Caco-2 (cell line): ENCODE results near the gene OTX2. TPM values are rescaled to one million over a fixed set of nuclear protein-coding genes. Genes with fewer than 3 reads are reported as not detected.
A peak's percentile ranks its signal among the peaks of the same experiment; 100 is the strongest.

Source experiments
- BruUV-seq: library from RNA; stranded (reverse); fragments of 400-500 nt; replicated peaks from 2 replicates; lab custom pipeline; 2021; lab: Mats Ljungman, UMichigan
- CTCF ChIA-PET: fragments of 300-600 bp; sonication (Branson Sonifier 250); formaldehyde crosslinking; loops from one replicate; lab custom pipeline; 2022; ENCODE audit warnings: antibody characterized with exemption; lab: Charles Lee
- POLR2A ChIA-PET: fragments of 300-600 bp; sonication (Branson Sonifier 250); formaldehyde crosslinking; loops from one replicate; lab custom pipeline; 2022; ENCODE audit warnings: antibody characterized with exemption; lab: Charles Lee
- DNase-seq, 2 experiments: peaks; one replicate each; pipeline versions ENCODE4 v3.0.0 to v3.0.0-alpha.2; 2020 to 2022
- H3K27me3 ChIP-seq: replicated peaks from 2 replicates; pipeline ENCODE4 v1.6.0; 2011; ENCODE audit warnings: low read length; ENCODE audit not compliant: control insufficient read depth, insufficient read depth
- H3K36me3 ChIP-seq: 2 replicates; pipeline ENCODE4 v1.5.1; 2011; ENCODE audit warnings: low read length; ENCODE audit not compliant: control insufficient read depth, insufficient read depth
- H3K4me1 ChIP-seq: fragments of 250-450 bp; sonication (Bioruptor Pico); 2 replicates; pipeline ENCODE4 v1.5.1; 2020; ENCODE audit warnings: mild to moderate bottlenecking
- H3K4me3 ChIP-seq: 2 replicates; pipeline ENCODE4 v1.5.1; 2011; ENCODE audit warnings: low read depth, mild to moderate bottlenecking, control low read depth, low read length
- H3K9me3 ChIP-seq: fragments of 250-450 bp; sonication (Bioruptor Pico); 2 replicates; pipeline ENCODE4 v1.5.1; 2020; ENCODE audit warnings: mild to moderate bottlenecking, moderate library complexity
- H3K27ac Mint-ChIP-seq: one replicate; pipeline ENCODE4 v1.8.0; 2022; ENCODE audit warnings: mixed read lengths; ENCODE audit not compliant: unreplicated experiment
- H3K27me3 Mint-ChIP-seq: one replicate; pipeline ENCODE4 v1.8.0; 2022; ENCODE audit warnings: mixed read lengths; ENCODE audit not compliant: insufficient read depth, unreplicated experiment
- H3K36me3 Mint-ChIP-seq: one replicate; pipeline ENCODE4 v1.8.0; 2022; ENCODE audit warnings: mild to moderate bottlenecking, mixed read lengths; ENCODE audit not compliant: insufficient read depth, unreplicated experiment
- H3K4me1 Mint-ChIP-seq: one replicate; pipeline ENCODE4 v1.8.0; 2022; ENCODE audit warnings: low read depth, mixed read lengths; ENCODE audit not compliant: unreplicated experiment
- H3K4me3 Mint-ChIP-seq: one replicate; pipeline ENCODE4 v1.8.0; 2022; ENCODE audit warnings: mild to moderate bottlenecking, moderate library complexity, mixed read lengths; ENCODE audit not compliant: unreplicated experiment
- H3K9me3 Mint-ChIP-seq: one replicate; pipeline ENCODE4 v1.8.0; 2022; ENCODE audit warnings: mixed read lengths; ENCODE audit not compliant: unreplicated experiment
- intact Hi-C: fragments of 100-400 bp; cut with micrococcal nuclease; formaldehyde crosslinking; loops from one replicate; pipeline ENCODE4 v1.10.0; 2022; ENCODE audit not compliant: unreplicated experiment
- total RNA-seq: library from RNA; stranded (reverse); gene quantifications from 2 replicates; pipeline ENCODE4 v1.2.3, GENCODE V29; 2022
- TF ChIP-seq, protein P1 (sequence below), 2 experiments: fragments of 200-600 bp in 1 of 2; IDR thresholded peaks; 1 replicate in 1 of 2; 2 replicates in 1 of 2; pipeline versions ENCODE4 v1.5.1 to v1.8.0; 2011 to 2022; ENCODE audit warnings: antibody characterized with exemption in 1 of 2, control low read depth in 1 of 2, inconsistent platforms in 1 of 2, low read depth in 1 of 2, low read length in 1 of 2, mild to moderate bottlenecking in 1 of 2, moderate library complexity in 1 of 2; ENCODE audit not compliant: insufficient read depth in 1 of 2, severe bottlenecking in 1 of 2, unreplicated experiment in 1 of 2

Gene OTX2
- total RNA-seq, 1 experiment from 2014 or later: not detected

DNA sequence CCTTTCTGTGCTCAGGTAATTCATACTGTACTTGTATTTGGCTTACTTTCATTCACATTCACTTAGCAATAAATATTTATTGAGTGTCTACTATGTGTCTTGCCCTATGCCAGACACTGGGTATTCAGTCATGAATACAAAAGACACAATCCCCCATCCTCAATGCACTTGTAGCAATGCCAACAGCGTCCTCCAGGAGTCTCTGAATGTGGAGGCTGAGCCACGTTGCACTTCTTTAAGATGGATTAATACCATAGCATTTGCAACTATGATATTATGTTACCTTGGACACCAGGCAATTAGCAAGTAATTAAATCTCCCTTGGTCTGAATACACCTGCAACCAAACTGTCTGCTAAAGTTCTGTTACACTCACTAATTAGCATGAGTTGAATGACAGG lies 58.8 kb downstream of the OTX2 start:
- Mint-ChIP-seq H3K27me3 (no peaks in the 10 kb centered on the region), H3K9me3 (no peaks in the 10 kb centered on the region), H3K36me3 (no peaks in the 10 kb centered on the region), H3K4me3 (no peak overlapping the region), H3K27ac (no peak overlapping the region), H3K4me1 (peaks cover 7% of the 10 kb centered on the region)
- H3K4me3 ChIP-seq: no peak overlapping the region
- H3K9me3 ChIP-seq: no peaks in the 10 kb centered on the region
- TF ChIP-seq, protein P1, sequence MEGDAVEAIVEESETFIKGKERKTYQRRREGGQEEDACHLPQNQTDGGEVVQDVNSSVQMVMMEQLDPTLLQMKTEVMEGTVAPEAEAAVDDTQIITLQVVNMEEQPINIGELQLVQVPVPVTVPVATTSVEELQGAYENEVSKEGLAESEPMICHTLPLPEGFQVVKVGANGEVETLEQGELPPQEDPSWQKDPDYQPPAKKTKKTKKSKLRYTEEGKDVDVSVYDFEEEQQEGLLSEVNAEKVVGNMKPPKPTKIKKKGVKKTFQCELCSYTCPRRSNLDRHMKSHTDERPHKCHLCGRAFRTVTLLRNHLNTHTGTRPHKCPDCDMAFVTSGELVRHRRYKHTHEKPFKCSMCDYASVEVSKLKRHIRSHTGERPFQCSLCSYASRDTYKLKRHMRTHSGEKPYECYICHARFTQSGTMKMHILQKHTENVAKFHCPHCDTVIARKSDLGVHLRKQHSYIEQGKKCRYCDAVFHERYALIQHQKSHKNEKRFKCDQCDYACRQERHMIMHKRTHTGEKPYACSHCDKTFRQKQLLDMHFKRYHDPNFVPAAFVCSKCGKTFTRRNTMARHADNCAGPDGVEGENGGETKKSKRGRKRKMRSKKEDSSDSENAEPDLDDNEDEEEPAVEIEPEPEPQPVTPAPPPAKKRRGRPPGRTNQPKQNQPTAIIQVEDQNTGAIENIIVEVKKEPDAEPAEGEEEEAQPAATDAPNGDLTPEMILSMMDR (IDR thresholded peaks at IDR 0.05; ENCODE audit: insufficient read depth in 1 of 2, low read depth in 1 of 2, low read length in 1 of 2, severe bottlenecking in 1 of 2, unreplicated experiment in 1 of 2): peak in 1 of 2 experiments; percentile 36
- ChIA-PET CTCF (no interaction called here), POLR2A (no interaction called here)
- H3K27me3 ChIP-seq: no peaks in the 10 kb centered on the region
- no TSS peak for BruUV-seq
- DNase-seq: no peak
- no peaks in the 10 kb centered on the region for H3K36me3 ChIP-seq
- intact Hi-C loops: no loop called here
- H3K4me1 ChIP-seq: peaks cover 5% of the 10 kb centered on the region; the same call in 1 of the 2 replicates

Other genes with a start within 250 kb of the OTX2 start
- 24.6 and 32.3 TPM in 2 replicates for gene TMEM260, start 230.7 kb downstream of the OTX2 start, total RNA-seq